ENCODE data around the gene GRM7. TPM values are rescaled to one million over a fixed set of nuclear protein-coding genes. Genes with fewer than 3 reads are reported as not detected.

GRM7 gene
- total RNA-seq, 1 experiment from 2014 or later = not detected

GRCh38 chr3:7194071-7194835, 333.3 kb downstream of the GRM7 start:
- Histone ChIP-seq H3K36me3 (ENCODE audit: control insufficient read depth in 1 of 2, insufficient read depth in 2 of 2, low read length in 2 of 2) (no peaks in the 10 kb centered on the region), H3K9ac (ENCODE audit: low read length) (no peak overlapping the region), H4K20me1 (ENCODE audit: insufficient read depth) (no peaks in the 10 kb centered on the region), H3K27ac (ENCODE audit: low read depth, low read length) (no peak overlapping the region), H3K27me3 (ENCODE audit: insufficient read depth, low read length) (no peaks in the 10 kb centered on the region), H3K4me1 (ENCODE audit: control insufficient read depth in 1 of 2, insufficient read depth in 2 of 2, low read length in 2 of 2) (no peaks in the 10 kb centered on the region), H3K9me3 (ENCODE audit: control insufficient read depth in 1 of 2, insufficient read depth in 1 of 2, low read depth in 1 of 2, low read length in 2 of 2) (no peaks in the 10 kb centered on the region), H3K4me3 (replicated peaks in 1 of 2; ENCODE audit: low read depth in 1 of 2, low read length in 2 of 2) (no peak overlapping the region), H2AFZ (ENCODE audit: low read depth, low read length, poor library complexity, severe bottlenecking) (no peak overlapping the region), H3K79me2 (ENCODE audit: insufficient read depth, low read length) (no peaks in the 10 kb centered on the region), H3K9me2 (ENCODE audit: insufficient read depth) (no peaks in the 10 kb centered on the region), H3K4me2 (ENCODE audit: low read length) (no peak overlapping the region)
- ChIA-PET POLR2A (no interaction called here), CTCF (no interaction called here), RAD21 (ENCODE audit: low non-redundant PET in 1 of 2, low total read pairs in 2 of 2, uncharacterized antibody in 2 of 2, unreplicated experiment in 2 of 2) (no interaction called here)
- DNase-seq (ENCODE audit: low read depth, low spot score) (no peak), ATAC-seq (no peak)
- intact Hi-C loops (cut with micrococcal nuclease) = no loop called here
- no peak for TF ChIP-seq YY1 (IDR thresholded peaks at IDR 0.05; ENCODE audit: extremely low read depth, insufficient replicate concordance, low read depth, low read length)
- no peak for TF ChIP-seq REST (IDR thresholded peaks at IDR 0.05; ENCODE audit: low read depth)
- TF ChIP-seq SIN3A (IDR thresholded peaks at IDR 0.05; ENCODE audit: low read depth) = no peak
- no peak for TF ChIP-seq FOSL1 (IDR thresholded peaks at IDR 0.05; ENCODE audit: low read depth)
- no TSS peak for BruUV-seq (replicated peaks)

GRCh38 chr3:7195934-7196333, 335.0 kb downstream of the GRM7 start:
- Histone ChIP-seq H4K20me1 (ENCODE audit: insufficient read depth) (no peaks in the 10 kb centered on the region), H3K4me1 (ENCODE audit: control insufficient read depth in 1 of 2, insufficient read depth in 2 of 2, low read length in 2 of 2) (no peaks in the 10 kb centered on the region), H3K27ac (ENCODE audit: low read depth, low read length) (no peak overlapping the region), H2AFZ (ENCODE audit: low read depth, low read length, poor library complexity, severe bottlenecking) (no peak overlapping the region), H3K9ac (ENCODE audit: low read length) (no peak overlapping the region), H3K9me2 (ENCODE audit: insufficient read depth) (no peaks in the 10 kb centered on the region), H3K4me2 (ENCODE audit: low read length) (no peak overlapping the region), H3K4me3 (replicated peaks in 1 of 2; ENCODE audit: low read depth in 1 of 2, low read length in 2 of 2) (no peak overlapping the region), H3K9me3 (ENCODE audit: control insufficient read depth in 1 of 2, insufficient read depth in 1 of 2, low read depth in 1 of 2, low read length in 2 of 2) (no peaks in the 10 kb centered on the region), H3K27me3 (ENCODE audit: insufficient read depth, low read length) (no peaks in the 10 kb centered on the region), H3K36me3 (ENCODE audit: control insufficient read depth in 1 of 2, insufficient read depth in 2 of 2, low read length in 2 of 2) (no peaks in the 10 kb centered on the region), H3K79me2 (ENCODE audit: insufficient read depth, low read length) (no peaks in the 10 kb centered on the region)
- intact Hi-C loops (cut with micrococcal nuclease) = no loop called here
- BruUV-seq (replicated peaks) = no TSS peak
- ChIA-PET CTCF (no interaction called here), POLR2A (no interaction called here), RAD21 (ENCODE audit: low non-redundant PET in 1 of 2, low total read pairs in 2 of 2, uncharacterized antibody in 2 of 2, unreplicated experiment in 2 of 2) (no interaction called here)
- TF ChIP-seq EGR1 (IDR thresholded peaks at IDR 0.05; ENCODE audit: low read depth) (no peak), ZFX (IDR thresholded peaks at IDR 0.05) (no peak), RAD21 (IDR thresholded peaks at IDR 0.05; ENCODE audit: low read depth) (no peak), EZH2 (IDR thresholded peaks at IDR 0.05) (no peak), JUND (IDR thresholded peaks at IDR 0.05) (no peak), CTCF (IDR thresholded peaks at IDR 0.05 in 2 of 3, conservative IDR thresholded peaks at IDR 0.05 in 1 of 3; ENCODE audit: borderline replicate concordance in 1 of 3, insufficient read depth in 1 of 3, low read depth in 2 of 3, low read length in 2 of 3) (no peak), ELF1 (IDR thresholded peaks at IDR 0.05; ENCODE audit: borderline replicate concordance, low read depth) (no peak), MAX (IDR thresholded peaks at IDR 0.05) (no peak), SIN3A (IDR thresholded peaks at IDR 0.05; ENCODE audit: low read depth) (no peak), YY1 (IDR thresholded peaks at IDR 0.05; ENCODE audit: extremely low read depth, insufficient replicate concordance, low read depth, low read length) (no peak), POLR2AphosphoS5 (IDR thresholded peaks at IDR 0.05; ENCODE audit: low read depth, low read length) (no peak), CEBPB (IDR thresholded peaks at IDR 0.05; ENCODE audit: low read depth) (no peak), ZNF274 (IDR thresholded peaks at IDR 0.05; ENCODE audit: low read depth, low read length) (no peak), POLR2A (IDR thresholded peaks at IDR 0.05; ENCODE audit: borderline replicate concordance, extremely low read depth, insufficient read depth, insufficient read length) (no peak), FOSL1 (IDR thresholded peaks at IDR 0.05; ENCODE audit: low read depth) (no peak)
- DNase-seq (ENCODE audit: low read depth, low spot score) = no peak
- ATAC-seq = no peak
